CD4-positive, alpha-beta T cell treated with Interferon alpha-2 for 1 hour (primary cell): ENCODE measurements around the gene PLD5.
"Not testable (repeated sequence)": the region's sequence is repeated elsewhere in the genome, so short reads cannot be mapped to it uniquely, and the experiment has no call there.

Source experiments
- DNase-seq, 2 donors: peaks; one replicate each; pipeline ENCODE4 v3.0.0-alpha.2; 2020 to 2022

The PLD5 gene

DNA sequence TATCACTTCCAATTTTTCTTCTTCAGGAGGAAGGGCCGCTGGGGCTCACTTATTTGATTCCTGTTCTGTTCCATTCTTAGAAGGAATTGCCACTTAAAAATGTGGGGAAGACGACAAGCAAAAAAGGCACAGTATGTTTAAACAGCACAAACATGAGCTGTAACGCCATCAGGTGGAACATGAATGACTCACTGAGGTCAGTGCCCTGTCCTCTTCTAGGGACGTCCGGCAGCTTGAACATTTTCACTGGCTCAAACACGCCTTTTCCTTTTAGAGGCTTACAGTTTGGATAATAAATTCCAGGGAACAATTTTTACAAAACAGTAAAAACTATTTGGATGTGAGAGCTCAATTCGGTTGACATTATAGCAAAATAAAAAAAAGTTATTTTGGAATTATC, 260.1 kb downstream of the PLD5 start:
- DNase-seq = not testable (repeated sequence)

DNA sequence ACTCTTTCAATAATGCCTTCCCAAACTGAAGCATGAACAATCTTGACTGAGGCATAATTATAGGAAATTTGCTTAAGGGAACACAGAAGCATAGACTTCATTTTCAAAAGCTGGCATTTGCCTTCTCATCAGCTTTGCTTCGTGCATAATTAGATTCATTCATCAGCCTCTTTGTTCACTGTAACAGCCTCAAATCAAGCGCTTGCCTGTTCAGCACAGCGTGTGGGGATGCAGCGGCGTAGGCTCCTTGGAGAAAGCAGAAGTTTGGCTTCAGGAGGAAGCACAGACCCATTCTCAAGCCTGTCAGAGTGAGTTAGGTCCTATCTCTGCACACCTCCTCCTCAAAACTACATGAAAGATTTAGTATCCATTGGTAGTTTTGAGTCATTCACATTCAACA, 279.2 kb downstream of the PLD5 start:
- no peak for DNase-seq

DNA sequence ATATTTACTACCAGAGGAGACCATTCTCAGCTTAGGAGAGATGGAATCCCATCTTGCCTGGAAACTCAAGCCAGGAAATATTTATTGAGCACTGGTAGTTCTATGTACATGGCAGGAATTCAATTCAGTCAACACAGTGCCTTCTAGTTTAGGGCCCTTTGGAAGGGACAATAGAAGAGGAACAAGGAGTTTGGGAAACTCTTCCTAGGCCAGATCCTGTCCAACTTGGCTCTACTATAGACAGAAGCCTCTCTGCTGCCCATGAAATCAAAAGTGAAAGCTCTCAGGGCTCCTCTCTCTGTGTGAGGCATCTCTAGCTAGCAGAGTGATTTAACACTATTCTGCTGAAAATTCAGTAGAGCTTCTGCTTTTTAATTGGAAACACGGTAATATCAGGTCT, 281.0 kb downstream of the PLD5 start:
- DNase-seq = no peak

DNA sequence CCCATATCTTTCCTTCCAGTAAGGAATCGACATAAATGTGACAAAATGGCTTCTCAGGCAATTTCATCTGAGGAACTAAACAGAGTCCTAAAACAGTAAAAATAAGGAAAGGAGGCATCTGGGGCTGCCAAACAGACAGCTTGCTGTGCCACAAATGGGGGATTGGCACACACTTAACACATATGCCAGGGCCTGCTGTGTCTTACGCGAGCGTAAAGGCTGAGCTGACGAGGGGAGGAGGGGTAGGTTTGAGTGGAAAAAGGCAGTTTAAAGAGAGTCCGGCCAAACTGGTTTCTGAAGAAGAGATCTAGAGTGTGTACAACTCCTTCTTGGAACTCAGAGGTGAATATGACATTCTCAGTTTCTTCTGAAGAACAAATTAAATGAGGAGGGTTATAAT, 281.5 kb downstream of the PLD5 start:
- DNase-seq = no peak

DNA sequence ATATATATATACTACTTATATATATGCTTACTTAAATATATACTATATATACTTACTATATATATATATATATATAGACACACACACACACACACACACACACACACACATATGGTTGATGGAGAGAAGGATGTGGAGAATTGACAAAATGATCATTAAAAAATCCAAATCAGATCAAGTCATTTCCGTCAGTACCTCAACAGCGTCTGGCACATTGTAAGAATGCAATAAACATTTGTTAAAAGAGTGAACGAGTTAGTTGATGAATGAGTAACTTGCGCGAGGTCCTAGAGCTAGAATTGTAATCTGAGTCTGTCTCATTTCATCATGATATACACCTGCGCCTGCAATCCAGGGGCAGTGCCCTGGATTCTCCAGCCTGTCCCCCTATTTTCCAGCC, 282.6 kb downstream of the PLD5 start:
- DNase-seq = no peak

DNA sequence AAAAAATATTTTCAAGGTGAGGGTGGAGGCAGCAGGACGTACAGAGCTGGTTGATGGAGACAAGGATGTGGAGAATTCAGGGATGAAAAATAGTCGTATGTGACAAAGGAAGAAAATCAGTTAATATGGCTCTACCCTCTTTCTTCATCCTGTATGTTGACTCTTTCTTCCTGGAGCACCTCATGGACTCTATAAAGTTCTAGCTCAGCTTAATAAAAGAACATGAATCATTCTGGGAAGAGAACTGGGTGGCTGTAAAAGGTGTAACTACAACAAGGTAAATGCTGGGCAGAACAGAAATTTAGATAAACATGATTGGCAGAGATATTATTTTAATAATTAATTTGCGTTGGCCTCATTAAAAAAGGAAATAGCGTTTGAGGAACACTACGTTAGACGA, 283.8 kb downstream of the PLD5 start:
- no peak for DNase-seq

DNA sequence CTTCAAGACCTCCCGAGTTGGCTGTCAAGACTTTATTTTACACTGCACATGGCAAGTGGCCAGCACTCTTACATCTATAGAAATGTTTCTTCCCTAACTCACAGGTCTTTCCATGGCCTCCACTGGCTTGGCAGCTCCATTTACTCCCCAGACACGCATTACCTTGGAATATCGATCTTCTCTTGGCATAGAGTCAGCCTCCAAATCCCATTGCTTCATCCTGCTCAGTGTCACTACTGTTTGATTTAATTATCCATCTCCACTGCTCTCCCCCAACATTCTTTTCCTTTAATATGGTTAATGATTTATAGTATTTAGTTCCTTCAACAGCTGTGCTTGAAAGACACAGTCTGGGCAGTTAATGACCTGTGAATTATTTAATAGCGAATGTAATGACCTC, 284.4 kb downstream of the PLD5 start:
- no peak for DNase-seq

DNA sequence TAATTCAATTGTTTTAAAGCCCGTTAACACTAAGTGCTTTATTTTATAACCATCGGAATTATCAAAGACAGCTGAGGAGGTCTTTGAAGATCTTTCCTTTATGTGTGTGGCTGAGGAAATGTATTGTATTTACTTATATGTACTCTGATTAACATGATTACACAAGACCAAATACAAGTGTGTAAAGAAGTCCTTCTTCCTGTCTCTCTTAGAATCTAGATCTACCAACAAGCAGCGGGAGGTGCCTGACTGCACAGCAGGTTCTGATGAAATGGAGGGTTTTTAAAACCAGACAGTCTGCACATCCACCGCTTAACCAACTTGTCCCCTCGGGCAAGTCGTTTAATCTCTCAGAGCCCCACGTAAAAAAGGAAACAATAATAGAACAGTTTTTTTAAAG, 285.1 kb downstream of the PLD5 start:
- DNase-seq = no peak

DNA sequence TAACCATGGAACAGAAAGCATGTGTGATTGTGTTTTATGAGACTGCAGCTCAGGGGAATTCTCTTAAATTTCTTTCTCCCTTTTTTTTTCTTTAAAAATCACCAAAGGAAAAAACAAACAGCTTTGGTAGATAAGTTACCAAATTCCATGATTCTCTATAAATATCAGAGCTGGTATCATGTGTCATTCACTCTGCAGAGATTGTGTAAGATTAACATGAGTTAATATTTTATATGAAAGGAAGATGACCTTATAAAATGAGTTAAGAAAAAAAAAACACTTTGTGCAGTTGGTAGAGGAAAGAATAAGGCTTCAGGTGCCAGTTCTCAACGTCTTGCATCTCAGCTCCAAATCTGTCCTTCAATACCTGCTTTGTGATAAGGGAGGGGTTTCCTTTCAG, 287.4 kb downstream of the PLD5 start:
- no peak for DNase-seq

DNA sequence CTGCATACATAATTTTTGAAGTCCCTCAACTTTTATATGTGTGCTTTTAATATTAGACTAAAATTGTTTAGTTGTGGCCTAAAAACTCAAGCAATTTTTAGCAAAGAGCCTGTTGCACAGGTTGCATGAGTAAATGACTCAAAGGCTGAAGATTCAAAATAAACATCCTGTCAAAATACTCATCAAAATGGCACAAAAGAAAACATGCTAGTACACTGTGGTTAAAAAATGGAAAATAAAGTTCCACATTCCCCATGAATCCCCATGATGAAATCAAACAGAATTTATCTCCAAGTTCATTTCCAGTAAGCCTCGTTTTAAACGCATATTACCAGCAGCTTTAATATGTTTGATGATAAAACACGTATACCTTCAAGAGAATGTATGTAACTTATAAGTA, 295.5 kb downstream of the PLD5 start:
- no peak for DNase-seq

DNA sequence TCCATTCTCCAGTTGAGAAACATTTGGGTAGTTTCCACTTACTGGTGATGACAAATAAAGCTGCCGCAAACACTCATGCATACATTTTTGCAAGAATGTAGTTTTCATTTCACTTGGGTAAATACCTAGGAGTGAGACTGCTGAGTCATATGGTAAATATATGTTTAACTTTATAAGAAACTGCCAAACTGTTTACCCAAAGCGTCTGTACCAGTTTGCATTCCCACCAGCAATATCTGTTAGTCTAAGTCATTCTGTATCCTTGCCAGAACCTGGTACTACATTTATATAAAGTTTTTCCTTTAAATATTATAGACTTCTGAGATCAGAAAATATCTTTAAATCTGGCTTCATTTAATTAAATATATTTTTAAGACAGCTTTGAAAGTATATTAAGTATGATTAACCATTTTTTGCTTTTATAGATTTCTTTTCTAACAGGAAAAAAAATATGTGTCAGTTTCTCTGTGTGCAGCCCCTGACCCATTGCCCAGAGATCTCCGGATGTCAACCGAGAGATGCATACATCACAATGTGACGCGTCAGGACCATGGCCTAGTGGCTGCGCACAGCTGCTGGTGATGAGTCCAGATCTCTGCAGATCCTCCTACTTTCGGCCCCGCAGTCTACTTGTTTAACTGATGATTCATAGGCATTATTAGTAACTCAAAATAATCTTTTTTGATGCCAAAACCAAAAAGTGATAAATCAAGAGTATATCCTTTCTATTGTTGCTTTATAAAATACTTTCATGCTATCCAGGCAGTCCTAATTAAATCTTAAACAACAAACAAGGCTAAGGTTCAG, 298.5 kb downstream of the PLD5 start:
- DNase-seq = no peak

DNA sequence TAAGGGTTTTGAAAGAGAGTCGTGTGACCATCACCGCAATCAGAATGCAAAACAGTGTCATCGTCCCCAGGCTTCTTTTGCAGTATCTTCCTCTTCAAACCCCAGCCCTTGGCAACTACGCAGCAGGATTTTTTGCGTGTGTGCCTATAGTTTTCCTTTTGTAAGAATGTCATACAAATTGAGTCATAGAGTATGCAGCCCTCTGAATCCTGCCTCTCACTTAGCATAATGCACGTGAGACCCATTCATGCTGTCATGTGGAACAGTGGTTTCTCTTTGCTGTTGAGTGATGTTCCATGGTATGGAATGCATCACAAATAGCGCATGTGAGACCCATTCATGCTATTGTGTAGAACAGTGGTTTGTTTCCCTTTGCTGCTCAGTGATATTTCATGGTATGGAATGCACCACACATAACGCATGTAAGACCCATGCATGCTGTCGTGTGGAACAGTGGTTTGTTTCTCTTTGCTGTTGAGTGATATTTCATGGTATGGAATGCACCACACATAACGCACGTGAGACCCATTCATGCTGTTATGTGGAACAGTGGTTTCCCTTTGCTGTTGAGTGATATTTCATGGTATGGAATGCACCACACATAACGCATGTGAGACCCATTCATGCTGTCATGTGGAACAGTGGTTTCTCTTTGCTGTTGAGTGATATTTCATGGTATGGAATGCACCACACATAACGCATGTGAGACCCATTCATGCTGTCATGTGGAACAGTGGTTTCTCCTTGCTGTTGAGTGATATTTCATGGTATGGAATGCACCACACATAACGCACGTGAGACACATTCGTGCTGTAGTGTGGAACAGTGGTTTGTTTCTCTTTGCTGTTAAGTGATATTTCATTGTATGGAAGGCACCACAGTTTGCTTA, 299.4 kb downstream of the PLD5 start:
- not testable (repeated sequence) for DNase-seq

DNA sequence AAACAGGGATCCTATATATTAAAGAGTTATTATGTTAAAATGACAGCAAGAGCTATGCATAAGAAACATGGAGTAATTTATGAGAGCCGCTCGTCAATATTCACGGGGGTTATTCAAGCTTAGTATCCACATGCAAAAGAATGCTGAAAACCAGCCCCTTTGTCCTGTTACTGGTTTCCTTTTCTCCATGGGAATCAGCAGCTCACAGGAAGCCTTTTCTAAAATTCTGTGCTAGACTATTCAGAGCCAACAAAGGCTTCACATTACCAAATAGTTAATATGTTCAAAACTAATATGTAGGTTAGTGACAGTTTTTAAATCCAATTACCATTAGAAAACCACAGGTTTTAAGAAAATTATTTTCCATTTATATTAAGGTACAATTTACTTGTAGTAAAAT, 300.0 kb downstream of the PLD5 start:
- no peak for DNase-seq

DNA sequence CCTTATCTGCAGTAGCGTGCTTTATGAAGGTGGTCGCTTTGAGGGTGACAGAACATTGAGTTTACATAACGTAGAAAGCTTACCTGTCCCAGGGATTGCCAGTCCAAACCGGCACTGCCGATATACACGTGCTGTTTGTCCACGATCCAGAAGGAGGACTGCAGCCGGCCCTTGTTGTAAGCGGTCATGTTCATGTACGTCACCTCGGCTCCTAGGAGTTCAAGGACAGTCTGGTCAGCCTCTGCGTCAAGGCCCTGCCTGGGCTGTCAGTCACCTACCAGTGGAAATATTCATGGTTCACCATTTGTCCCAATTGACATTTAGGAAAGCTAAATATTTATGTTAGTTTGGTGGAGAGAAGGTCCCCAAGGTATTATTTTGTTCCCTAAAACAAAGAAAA, 304.6 kb downstream of the PLD5 start:
- DNase-seq = no peak

DNA sequence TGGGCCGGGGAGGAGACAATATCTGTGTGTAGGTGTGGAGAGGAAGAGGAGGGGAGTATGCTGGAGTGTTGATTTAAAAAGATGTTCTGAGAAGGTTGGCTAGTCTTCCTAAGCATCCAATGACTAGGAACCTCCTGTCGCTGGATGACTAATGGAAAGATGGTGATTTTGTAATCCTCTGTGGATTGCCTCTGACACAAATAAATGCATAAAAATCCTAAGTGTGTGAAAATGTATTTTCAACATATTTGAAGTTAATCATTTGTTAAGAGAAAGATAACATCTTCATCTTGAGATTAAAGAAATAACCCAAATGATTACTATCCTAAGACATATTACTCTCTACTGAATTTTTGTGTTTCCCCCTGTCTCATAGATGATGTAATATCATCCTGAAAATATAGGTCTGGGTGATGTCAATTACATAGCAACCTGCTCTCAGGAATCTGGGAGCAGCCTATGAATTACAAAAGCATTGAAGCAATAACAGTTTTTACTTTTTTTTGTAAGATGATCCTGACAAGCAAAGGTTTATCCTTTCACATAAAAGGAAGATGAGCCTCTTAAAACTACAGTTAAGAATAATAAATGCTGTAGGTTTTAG, 305.1 kb downstream of the PLD5 start:
- no peak for DNase-seq

DNA sequence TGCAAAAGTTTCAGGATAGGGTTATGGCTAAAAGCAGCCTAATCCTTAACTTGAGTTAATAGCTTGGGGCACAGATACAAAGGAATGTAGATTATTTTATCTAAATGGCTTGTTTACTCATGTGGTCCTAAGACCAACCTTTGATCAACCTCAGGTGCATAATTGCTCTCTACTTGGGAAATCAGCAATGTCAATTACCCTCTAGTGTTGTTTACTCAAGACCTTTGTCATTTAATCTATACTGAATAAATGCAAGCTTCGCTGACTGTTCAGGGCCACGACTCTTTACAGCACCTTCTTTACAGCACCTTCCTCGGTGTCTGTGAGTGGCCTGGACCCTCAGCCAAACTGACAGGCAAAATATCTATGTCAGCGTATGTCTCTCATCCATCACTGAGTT, 308.1 kb downstream of the PLD5 start:
- no peak for DNase-seq

DNA sequence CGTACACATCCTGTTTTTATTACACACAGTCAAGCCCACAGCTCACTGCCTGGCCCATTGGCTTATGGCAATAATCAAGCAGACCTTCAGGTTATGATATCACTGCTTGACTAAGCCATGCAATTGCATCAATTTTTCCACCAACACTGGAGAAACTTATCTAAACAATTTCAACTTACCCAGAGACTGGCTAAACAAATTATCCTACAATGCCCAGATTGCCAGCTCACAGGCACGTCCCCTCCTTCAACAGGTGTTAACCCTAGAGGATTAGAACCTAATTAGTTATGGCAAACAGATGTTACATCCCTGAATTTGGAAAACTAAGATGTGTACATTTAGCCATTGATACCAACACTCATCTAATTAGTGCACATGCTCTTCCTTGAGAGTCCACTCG, 310.0 kb downstream of the PLD5 start:
- not testable (repeated sequence) for DNase-seq

DNA sequence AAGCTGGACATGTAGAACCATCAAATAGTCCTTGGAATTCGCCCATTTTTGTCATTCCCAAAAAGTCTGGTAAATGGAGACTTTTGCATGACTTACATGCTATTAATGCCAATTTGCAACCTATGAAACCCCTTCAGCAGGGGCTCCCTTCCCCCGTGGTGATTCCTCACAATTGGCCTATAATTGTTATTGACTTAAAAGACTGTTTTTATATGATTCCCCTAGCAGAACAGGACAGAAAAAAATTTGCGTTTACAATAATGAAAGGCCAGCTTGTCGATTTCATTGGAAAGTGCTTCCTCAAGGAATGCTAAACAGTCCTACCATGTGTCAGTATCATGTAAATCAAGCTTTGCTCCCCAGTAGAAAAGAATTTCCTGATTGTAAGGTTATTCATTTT, 311.5 kb downstream of the PLD5 start:
- DNase-seq = not testable (repeated sequence)

DNA sequence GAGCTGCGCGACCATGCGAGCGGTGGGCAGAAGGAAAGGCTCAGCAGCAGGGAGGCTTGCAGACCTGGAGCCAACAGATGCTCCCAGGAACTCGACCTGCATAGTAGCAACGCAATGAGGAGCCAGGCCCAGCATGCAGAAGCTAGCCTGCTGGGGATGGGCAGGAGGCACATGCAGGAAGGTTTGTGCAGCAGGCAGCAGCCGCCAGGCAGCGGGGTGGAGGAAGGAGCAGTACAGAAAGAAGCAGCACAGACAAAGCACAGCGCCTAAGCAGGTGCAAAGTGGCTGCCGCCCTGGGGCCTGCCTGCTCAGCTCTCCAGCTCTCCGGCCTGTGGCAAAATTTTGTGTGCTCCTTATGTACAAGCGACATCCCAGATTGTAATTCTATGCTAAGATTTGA, 312.1 kb downstream of the PLD5 start:
- no peak for DNase-seq

DNA sequence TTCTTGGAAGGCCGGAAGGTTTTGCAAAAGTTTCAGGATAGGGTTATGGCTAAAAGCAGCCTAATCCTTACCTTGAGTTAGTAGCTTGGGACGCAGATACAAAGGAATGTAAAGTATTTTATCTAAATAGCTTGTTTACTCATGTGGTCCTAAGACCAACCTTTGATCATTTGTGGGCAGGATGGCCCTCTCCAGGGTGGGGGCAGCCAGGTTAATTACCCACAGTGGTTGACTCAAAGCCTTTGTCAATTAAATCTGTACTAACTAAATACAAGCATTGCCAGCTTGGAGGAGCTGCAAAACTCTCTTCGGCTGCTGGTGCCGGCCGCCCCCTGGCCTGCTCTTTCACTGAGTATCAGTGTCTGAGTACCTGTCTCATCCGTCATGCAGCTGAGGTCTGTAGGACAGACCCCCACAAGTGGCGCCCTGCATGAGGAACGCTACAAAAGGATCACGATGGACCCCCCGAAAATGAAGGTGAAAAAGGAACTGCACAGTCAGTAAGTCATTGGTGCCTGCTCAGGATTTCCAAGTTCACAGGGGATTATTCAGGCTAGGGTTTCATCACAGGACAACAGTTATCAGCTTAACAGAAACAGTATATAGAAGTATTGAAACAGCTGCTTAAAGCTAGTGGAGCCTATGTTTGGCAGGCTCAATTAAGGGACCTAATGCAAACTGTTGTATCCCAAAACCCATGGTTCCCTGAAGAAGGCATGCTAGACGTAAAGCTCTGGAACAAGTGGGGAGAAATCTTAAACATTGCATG, 313.1 kb downstream of the PLD5 start:
- DNase-seq = no peak

DNA sequence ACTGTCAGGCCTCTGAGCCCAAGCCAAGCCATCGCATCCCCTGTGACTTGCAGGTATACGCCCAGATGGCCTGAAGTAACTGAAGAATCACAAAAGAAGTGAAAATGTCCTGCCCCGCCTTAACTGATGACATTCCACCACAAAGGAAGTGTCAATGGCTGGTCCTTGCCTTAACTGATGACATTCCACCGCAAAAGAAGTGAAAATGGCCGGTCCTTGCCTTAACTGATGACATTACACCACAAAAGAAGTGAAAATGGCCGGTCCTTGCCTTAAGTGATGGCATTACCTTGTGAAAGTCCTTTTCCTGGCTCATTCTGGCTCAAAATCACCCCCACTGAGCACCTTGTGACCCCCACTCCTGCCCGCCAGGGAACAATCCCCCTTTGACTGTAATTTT, 314.2 kb downstream of the PLD5 start:
- not testable (repeated sequence) for DNase-seq

DNA sequence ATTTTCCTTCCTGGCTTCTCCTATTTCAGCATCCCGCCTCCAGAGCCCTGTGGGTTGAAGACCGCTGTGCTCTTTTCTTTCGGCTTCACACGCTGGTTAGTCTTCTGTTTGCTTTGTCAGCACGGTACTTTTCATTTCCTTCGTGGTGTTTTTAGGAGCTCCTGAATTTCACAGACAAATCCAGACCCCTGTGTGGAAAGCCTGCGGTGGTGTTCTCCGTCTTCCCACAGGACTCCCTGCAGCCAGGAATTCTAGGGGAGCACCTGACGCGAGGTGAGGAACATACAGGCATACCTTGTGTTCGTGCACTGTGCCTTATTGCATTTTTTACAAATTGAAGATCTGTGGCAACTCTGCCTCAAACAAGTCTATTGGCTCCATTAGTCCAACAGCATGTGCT, 315.4 kb downstream of the PLD5 start:
- no peak for DNase-seq

DNA sequence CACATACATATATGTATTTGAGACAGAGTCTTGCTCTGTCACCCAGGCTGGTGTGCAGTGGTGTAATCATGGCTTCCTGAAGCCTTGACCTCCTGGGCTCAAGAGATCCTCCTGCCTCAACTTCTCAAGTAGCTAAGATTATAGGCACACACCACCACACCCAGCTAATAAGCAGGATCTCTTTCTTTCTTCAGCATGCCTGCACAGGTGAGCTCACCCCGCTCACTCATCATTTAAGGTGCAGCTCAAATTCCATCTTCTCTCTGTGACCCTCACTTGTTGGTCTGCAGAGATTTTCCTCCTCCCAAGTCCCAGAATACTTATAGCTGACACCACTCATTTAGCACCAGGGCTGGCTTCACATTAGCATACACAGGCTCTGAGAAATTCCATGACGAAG, 316.5 kb downstream of the PLD5 start:
- DNase-seq = no peak
